Keratinocyte (primary cell): ENCODE data around the gene MICAL2. TPM values are rescaled to one million over a fixed set of nuclear protein-coding genes. Genes with fewer than 3 reads are reported as not detected.

ENCODE experiments used
- DNase-seq: peaks from one replicate; pipeline ENCODE4 v3.0.0-alpha.2; 2011; ENCODE audit warnings: low read depth, missing footprints, low spot score
- FAIRE-seq: peaks from 2 replicates; lab custom pipeline; 2011; peaks lifted over from hg19 to GRCh38; lab: Jason Lieb, UNC
- H2AFZ ChIP-seq: 2 replicates; pipeline ENCODE4 v1.6.0; 2012; ENCODE audit warnings: low read length, control low read depth, inconsistent platforms; ENCODE audit not compliant: control insufficient read depth
- H3K27ac ChIP-seq: 2 replicates; pipeline ENCODE4 v1.5.1; 2011; ENCODE audit warnings: low read length; ENCODE audit not compliant: control insufficient read depth, insufficient read depth
- H3K27me3 ChIP-seq: 3 replicates; pipeline ENCODE4 v1.6.0; 2011; ENCODE audit warnings: low read length; ENCODE audit not compliant: control insufficient read depth, insufficient read depth; ENCODE audit errors: extremely low read depth
- H3K36me3 ChIP-seq, 2 experiments: 2 replicates in 1 of 2; 3 replicates in 1 of 2; pipeline ENCODE4 v1.5.1; 2011; ENCODE audit warnings: low read length in 2 of 2, mild to moderate bottlenecking in 1 of 2; ENCODE audit not compliant: control insufficient read depth in 2 of 2, insufficient read depth in 2 of 2; ENCODE audit errors: extremely low read depth in 1 of 2
- H3K4me1 ChIP-seq: 3 replicates; pipeline ENCODE4 v1.5.1; 2011; ENCODE audit warnings: low read length; ENCODE audit not compliant: control insufficient read depth, insufficient read depth; ENCODE audit errors: extremely low read depth
- H3K4me2 ChIP-seq: 3 replicates; pipeline ENCODE4 v1.6.0; 2011; ENCODE audit warnings: low read depth, low read length; ENCODE audit not compliant: control insufficient read depth, insufficient read depth; ENCODE audit errors: extremely low read depth
- H3K4me3 ChIP-seq, 3 experiments: fragments of 200-600 bp in 1 of 3; sonication (generic) in 1 of 3; 2 replicates in 2 of 3; 3 replicates in 1 of 3; pipeline ENCODE4 v1.5.1; 2011 to 2016; ENCODE audit warnings: low read length in 3 of 3, mild to moderate bottlenecking in 3 of 3, control low read depth in 2 of 3, inconsistent platforms in 1 of 3, low read depth in 1 of 3, mixed read lengths in 1 of 3, mixed run types in 1 of 3, moderate library complexity in 1 of 3; ENCODE audit not compliant: control insufficient read depth in 2 of 3, insufficient read depth in 2 of 3; ENCODE audit errors: extremely low read depth in 1 of 3
- H3K79me2 ChIP-seq: 2 replicates; pipeline ENCODE4 v1.6.0; 2012; ENCODE audit warnings: low read length; ENCODE audit not compliant: control insufficient read depth, insufficient read depth
- H3K9ac ChIP-seq: 3 replicates; pipeline ENCODE4 v1.6.0; 2011; ENCODE audit warnings: low read length; ENCODE audit not compliant: control insufficient read depth, insufficient read depth; ENCODE audit errors: extremely low read depth
- H3K9me1 ChIP-seq: 3 replicates; pipeline ENCODE4 v1.6.0; 2011; ENCODE audit warnings: low read length; ENCODE audit not compliant: control insufficient read depth, insufficient read depth; ENCODE audit errors: extremely low read depth
- H3K9me3 ChIP-seq: 2 replicates; pipeline ENCODE4 v1.5.1; 2012; ENCODE audit warnings: low read depth, low read length; ENCODE audit not compliant: control insufficient read depth
- H4K20me1 ChIP-seq: 3 replicates; pipeline ENCODE4 v1.6.0; 2011; ENCODE audit warnings: low read length; ENCODE audit not compliant: control insufficient read depth, insufficient read depth; ENCODE audit errors: extremely low read depth
- EZH2 ChIP-seq: IDR thresholded peaks from one replicate; pipeline ENCODE4 v1.6.1; 2012; ENCODE audit warnings: inconsistent platforms, mild to moderate bottlenecking, low read length, moderate library complexity
- dilution Hi-C: fragments of 300-500 bp; cut with MboI; formaldehyde crosslinking; loops from one replicate; pipeline ENCODE4 v1.7.0; 2020; ENCODE audit warnings: low sequenced_read_pairs; ENCODE audit not compliant: extremely low pct_ligation_motif_present
- polyA plus RNA-seq, 5 experiments: library from polyadenylated mRNA; depleted of rRNA in 3 of 5; stranded (reverse) in 3 of 5; stranded (forward) in 1 of 5; unstranded in 1 of 5; fragments of >200 nt; gene quantifications; 1 replicate in 1 of 5; 2 replicates in 3 of 5; 3 replicates in 1 of 5; pipeline versions ENCODE4 v1.2.1 to v1.2.3, GENCODE V29; 2011 to 2012; ENCODE audit warnings: missing spikeins in 2 of 5, low read depth in 1 of 5, low replicate concordance in 1 of 5
- TF ChIP-seq, protein P1 (sequence below), 3 experiments: IDR thresholded peaks in 1 of 3; conservative IDR thresholded peaks in 1 of 3; optimal IDR thresholded peaks in 1 of 3; 2 replicates in 2 of 3; 3 replicates in 1 of 3; pipeline versions ENCODE3 to v1.5.1; 2011; ENCODE audit warnings: low read length in 3 of 3, mild to moderate bottlenecking in 3 of 3, moderate library complexity in 2 of 3, control low read depth in 1 of 3, inconsistent platforms in 1 of 3; ENCODE audit not compliant: insufficient read depth in 2 of 3; ENCODE audit errors: extremely low read depth in 1 of 3

MICAL2 gene
- polyA plus RNA-seq, 1 donor (not counting 4 experiments of a cell fraction or from before 2014, with no cell fraction given), result 83.9 TPM

GRCh38 chr11:12248330-12248729, 137.9 kb downstream of the MICAL2 start:
- no peaks in the 10 kb centered on the region for H3K79me2 ChIP-seq
- peaks cover 53 to 79% of the 10 kb centered on the region in 2 experiments for H3K36me3 ChIP-seq
- no peak overlapping the region for H2AFZ ChIP-seq
- no peaks in the 10 kb centered on the region for H3K27me3 ChIP-seq
- H3K27ac ChIP-seq, result no peak overlapping the region
- H4K20me1 ChIP-seq, result no peaks in the 10 kb centered on the region
- DNase-seq, result no peak
- H3K4me3 ChIP-seq, result no peak overlapping the region
- dilution Hi-C loops, result no loop called here
- H3K9me3 ChIP-seq, result no peaks in the 10 kb centered on the region
- FAIRE-seq, result peak; percentile 20
- H3K9ac ChIP-seq, result no peak overlapping the region
- H3K4me1 ChIP-seq, result no peaks in the 10 kb centered on the region
- no peaks in the 10 kb centered on the region for H3K9me1 ChIP-seq
- TF ChIP-seq, protein P1, sequence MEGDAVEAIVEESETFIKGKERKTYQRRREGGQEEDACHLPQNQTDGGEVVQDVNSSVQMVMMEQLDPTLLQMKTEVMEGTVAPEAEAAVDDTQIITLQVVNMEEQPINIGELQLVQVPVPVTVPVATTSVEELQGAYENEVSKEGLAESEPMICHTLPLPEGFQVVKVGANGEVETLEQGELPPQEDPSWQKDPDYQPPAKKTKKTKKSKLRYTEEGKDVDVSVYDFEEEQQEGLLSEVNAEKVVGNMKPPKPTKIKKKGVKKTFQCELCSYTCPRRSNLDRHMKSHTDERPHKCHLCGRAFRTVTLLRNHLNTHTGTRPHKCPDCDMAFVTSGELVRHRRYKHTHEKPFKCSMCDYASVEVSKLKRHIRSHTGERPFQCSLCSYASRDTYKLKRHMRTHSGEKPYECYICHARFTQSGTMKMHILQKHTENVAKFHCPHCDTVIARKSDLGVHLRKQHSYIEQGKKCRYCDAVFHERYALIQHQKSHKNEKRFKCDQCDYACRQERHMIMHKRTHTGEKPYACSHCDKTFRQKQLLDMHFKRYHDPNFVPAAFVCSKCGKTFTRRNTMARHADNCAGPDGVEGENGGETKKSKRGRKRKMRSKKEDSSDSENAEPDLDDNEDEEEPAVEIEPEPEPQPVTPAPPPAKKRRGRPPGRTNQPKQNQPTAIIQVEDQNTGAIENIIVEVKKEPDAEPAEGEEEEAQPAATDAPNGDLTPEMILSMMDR (optimal IDR thresholded peaks at IDR 0.05 in 1 of 3, IDR thresholded peaks at IDR 0.05 in 1 of 3, conservative IDR thresholded peaks at IDR 0.05 in 1 of 3; ENCODE audit: extremely low read depth in 1 of 3, insufficient read depth in 2 of 3, low read length in 3 of 3), result no peak
- no peak for TF ChIP-seq EZH2
- H3K4me2 ChIP-seq, result no peak overlapping the region

DNA sequence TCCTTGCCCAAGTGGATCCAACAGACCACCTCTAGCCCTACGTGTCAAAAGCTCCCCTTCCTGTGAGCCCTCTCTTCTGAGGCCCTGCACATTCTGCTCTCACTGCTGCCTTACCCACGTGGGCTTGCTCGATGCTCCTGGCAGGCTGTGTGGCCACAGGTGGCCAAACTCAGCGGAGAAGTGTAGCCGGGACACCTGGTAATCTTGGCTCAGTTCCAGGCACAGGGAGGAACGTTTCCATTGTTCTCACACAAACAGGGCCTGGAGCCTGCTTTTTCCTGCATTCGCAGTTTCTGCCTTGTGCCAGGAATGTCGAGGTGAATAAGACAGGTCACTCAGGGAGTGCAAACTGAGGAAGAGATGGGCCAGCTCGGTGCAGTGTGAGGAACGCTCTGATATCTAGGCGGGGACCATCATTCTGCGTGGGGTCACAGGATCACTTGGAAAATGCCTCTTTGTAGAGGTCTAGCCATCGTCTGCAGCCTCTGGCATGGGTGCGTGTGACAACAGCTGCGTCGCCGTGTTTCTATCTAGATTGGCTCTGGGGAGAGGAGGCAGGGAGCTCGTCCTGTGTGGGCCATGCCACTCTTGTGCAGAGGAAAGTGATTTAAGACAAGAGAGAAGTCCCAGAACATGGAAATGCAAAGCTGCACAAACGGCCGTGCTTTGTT, 139.3 kb downstream of the MICAL2 start:
- no peaks in the 10 kb centered on the region for H3K4me1 ChIP-seq
- FAIRE-seq (no peak), DNase-seq (no peak)
- H3K9me3 ChIP-seq, result no peaks in the 10 kb centered on the region
- peaks cover 52 to 80% of the 10 kb centered on the region in 2 experiments for H3K36me3 ChIP-seq
- H3K27me3 ChIP-seq, result no peaks in the 10 kb centered on the region
- H3K4me3 ChIP-seq, result no peak overlapping the region
- dilution Hi-C loops, result no loop called here
- H3K79me2 ChIP-seq, result no peaks in the 10 kb centered on the region
- TF ChIP-seq EZH2, result no peak
- TF ChIP-seq, protein P1 (optimal IDR thresholded peaks at IDR 0.05 in 1 of 3, IDR thresholded peaks at IDR 0.05 in 1 of 3, conservative IDR thresholded peaks at IDR 0.05 in 1 of 3; ENCODE audit: extremely low read depth in 1 of 3, insufficient read depth in 2 of 3, low read length in 3 of 3), result no peak
- H3K9ac ChIP-seq, result no peak overlapping the region
- H2AFZ ChIP-seq, result no peak overlapping the region
- H3K27ac ChIP-seq, result no peak overlapping the region
- no peak overlapping the region for H3K4me2 ChIP-seq
- H4K20me1 ChIP-seq, result no peaks in the 10 kb centered on the region
- no peaks in the 10 kb centered on the region for H3K9me1 ChIP-seq
